RWPE1 (cell line): Measurements from ENCODE around the gene CATSPER1.

Experiments used
- CTCF ChIA-PET: fragments of 350-600 bp; sonication (Branson Sonifier 250); formaldehyde crosslinking; extraction: SDS; loops from one replicate; lab custom pipeline; 2021; lab: Yijun Ruan, JAX
- POLR2A ChIA-PET: fragments of 400-600 bp; formaldehyde crosslinking; extraction: SDS; loops from one replicate; lab custom pipeline; 2020; ENCODE audit warnings: antibody characterized with exemption; ENCODE audit not compliant: low non-redundant PET; lab: Yijun Ruan, JAX
- DNase-seq: peaks from one replicate; pipeline ENCODE4 v3.0.0; 2012; ENCODE audit warnings: low spot score
- H3K27ac ChIP-seq: fragments of 450-650 bp; 2 replicates; pipeline ENCODE4 v1.5.1; 2017
- CTCF ChIP-seq: fragments of 450-650 bp; conservative IDR thresholded peaks from 2 replicates; pipeline ENCODE4 v1.5.1; 2017; ENCODE audit warnings: low read depth, mild to moderate bottlenecking

CATSPER1 gene

GRCh38 chr11:66042996-66043906 is 17.0 kb upstream of the CATSPER1 start:
- POLR2A ChIA-PET, result no interaction called here
- TF ChIP-seq CTCF, result no peak
- no peak for DNase-seq
- H3K27ac ChIP-seq, result no peak overlapping the region
- CTCF ChIA-PET, result interaction anchor here (1.5 to 1.6 kb wide), 2 partner anchors 20 to 25 kb away, joined by 3 read pairs; no protein-coding TSS in a partner anchor

GRCh38 chr11:66042227-66042995 is 16.1 kb upstream of the CATSPER1 start:
- DNase-seq, result no peak
- no peak for TF ChIP-seq CTCF
- POLR2A ChIA-PET, result no interaction called here
- H3K27ac ChIP-seq, result no peak overlapping the region
- CTCF ChIA-PET, result interaction anchor here (1.2 to 1.7 kb wide), 3 partner anchors 20 to 26 kb away, joined by 3 to 6 read pairs (median 3); no protein-coding TSS in a partner anchor

- no peak for TF ChIP-seq CTCF
- POLR2A ChIA-PET, result no interaction called here
- CTCF ChIA-PET, result no interaction called here
These were observed 13.5 kb upstream of the CATSPER1 start for GRCh38 chr11:66039765-66040164.

GRCh38 chr11:66037327-66037726 is 11.0 kb upstream of the CATSPER1 start:
- no peak overlapping the region for H3K27ac ChIP-seq
- TF ChIP-seq CTCF, result no peak
- no peak for DNase-seq
- ChIA-PET CTCF (no interaction called here), POLR2A (no interaction called here)

More at GRCh38 chr11:66039765-66040164, 13.5 kb upstream of the CATSPER1 start:
- H3K27ac ChIP-seq, result no peak overlapping the region
- DNase-seq, result no peak

GRCh38 chr11:66036334-66036710 is 10.0 kb upstream of the CATSPER1 start:
- no peak for TF ChIP-seq CTCF
- H3K27ac ChIP-seq, result no peak overlapping the region
- DNase-seq, result no peak
- POLR2A ChIA-PET, result no interaction called here
- CTCF ChIA-PET, result interaction anchor here (1.1 kb wide), 1 partner anchor 14 kb away, joined by 3 read pairs; no protein-coding TSS in a partner anchor

GRCh38 chr11:66035653-66036333 is 9.5 kb upstream of the CATSPER1 start:
- ChIA-PET POLR2A (no interaction called here), CTCF (interaction anchor here (0.5 to 1.1 kb wide), 4 partner anchors 12 to 694 kb away, joined by 3 to 7 read pairs (median 3); partner anchors contain the start of gene CTSW)
- TF ChIP-seq CTCF, result no peak
- no peak for DNase-seq
- no peak overlapping the region for H3K27ac ChIP-seq
